SK-MEL-5 (cell line): ENCODE data around the gene RPUSD1. TPM values are rescaled to one million over a fixed set of nuclear protein-coding genes. Genes with fewer than 3 reads are reported as not detected.
"Not testable (repeated sequence)": the region's sequence is repeated elsewhere in the genome, so short reads cannot be mapped to it uniquely, and the experiment has no call there.

Experiments used
- DNase-seq: peaks from one replicate; pipeline ENCODE4 v3.0.0-alpha.2; 2016; ENCODE audit warnings: low read depth, low spot score
- in situ Hi-C: cut with HindIII; loops from 2 replicates; pipeline ENCODE4 v1.10.0; 2016; ENCODE audit warnings: low sequenced_read_pairs, high pct_unique_total_duplicates, low pct_unique_long_range_greater_than_20kb
- polyA plus RNA-seq, 2 experiments: library from polyadenylated mRNA; depleted of rRNA; stranded (reverse); fragments of >200 nt; gene quantifications; 2 replicates each; pipeline ENCODE4 v1.2.3, GENCODE V29; 2015
- total RNA-seq: library from RNA; depleted of rRNA; stranded (reverse); fragments of >200 nt; shearing (Covaris generic); gene quantifications from 2 replicates; pipeline ENCODE4 v1.2.3, GENCODE V29; 2014; rRNA removed

RPUSD1 gene, protein sequence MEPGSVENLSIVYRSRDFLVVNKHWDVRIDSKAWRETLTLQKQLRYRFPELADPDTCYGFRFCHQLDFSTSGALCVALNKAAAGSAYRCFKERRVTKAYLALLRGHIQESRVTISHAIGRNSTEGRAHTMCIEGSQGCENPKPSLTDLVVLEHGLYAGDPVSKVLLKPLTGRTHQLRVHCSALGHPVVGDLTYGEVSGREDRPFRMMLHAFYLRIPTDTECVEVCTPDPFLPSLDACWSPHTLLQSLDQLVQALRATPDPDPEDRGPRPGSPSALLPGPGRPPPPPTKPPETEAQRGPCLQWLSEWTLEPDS
- 32.6 and 36.9 TPM in 2 replicates for total RNA-seq
- polyA plus RNA-seq (2015; cell fraction: cytosol; rRNA removed), result 62.6 and 74.8 TPM in 2 replicates
- 104 and 117 TPM in 2 replicates for polyA plus RNA-seq (2015; cell fraction: nucleus; rRNA removed)

DNA sequence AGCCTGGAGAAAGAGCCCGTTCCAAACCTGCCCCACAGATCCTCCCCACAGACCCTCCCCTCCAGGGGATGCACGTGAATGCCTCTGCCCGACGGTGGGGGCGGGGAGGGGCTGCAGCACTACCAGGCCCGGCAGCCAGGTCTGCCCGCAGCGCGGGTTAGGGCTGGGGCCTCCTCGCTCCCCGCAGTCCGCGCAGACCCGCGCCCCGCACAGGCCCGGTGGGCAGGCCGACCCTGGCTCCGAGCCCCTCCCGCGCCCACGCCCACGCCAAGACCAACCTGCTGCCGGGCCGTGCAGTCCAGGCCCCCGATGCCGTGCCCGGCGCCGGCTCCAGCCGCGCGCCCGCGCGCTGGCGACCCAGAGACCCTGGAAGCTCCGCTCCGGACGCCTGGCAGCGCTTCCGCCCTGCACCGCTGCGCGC is at the start of gene RPUSD1:
Gene RPUSD1, minus strand, starts transcription at position 404 of the 421 bp plus-strand sequence. CDS start 644 bp downstream, outside the sequence.
- in situ Hi-C loops, result no loop called here
- no peak for DNase-seq

DNA sequence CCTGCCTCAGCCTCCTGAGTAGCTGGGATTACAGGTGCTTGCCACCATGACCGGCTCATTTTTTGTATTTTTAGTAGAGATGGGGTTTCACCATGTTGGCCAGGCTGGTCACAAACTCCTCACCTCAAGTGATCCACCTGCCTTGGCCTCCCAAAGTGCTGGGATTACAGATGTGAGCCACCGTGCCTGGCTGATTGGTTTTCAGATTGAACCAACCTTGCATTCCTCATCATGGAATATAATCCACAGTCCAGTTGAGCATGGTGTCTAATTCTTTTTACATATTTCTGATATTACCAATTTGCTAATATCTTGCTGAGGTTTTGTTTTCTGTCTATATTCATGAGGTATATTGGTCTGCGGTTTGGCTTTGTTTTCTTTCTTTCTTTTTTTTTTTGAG is 48.6 kb upstream of the RPUSD1 start:
- DNase-seq, in situ Hi-C loops: not testable (repeated sequence)

DNA sequence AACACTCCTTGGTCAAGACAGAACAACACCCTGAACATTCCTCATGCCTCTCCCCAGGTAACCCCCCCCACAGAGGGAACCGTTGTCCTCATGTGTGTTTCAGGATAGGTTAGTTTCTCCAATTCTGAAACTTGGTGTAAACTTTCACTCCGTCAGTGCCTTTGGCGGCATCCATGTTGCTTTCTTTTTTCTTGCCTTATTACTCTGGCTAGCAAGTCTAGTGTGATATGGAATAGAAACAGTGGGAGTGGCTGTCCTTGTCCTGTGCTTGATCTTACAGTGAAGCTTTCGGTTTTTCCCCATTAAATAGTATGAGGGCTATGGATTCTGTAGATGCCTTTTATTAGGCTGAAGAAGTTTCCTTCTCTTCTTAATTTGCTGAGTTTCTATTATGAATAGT is 48.0 kb upstream of the RPUSD1 start:
- no peak for DNase-seq
- in situ Hi-C loops, result no loop called here

DNA sequence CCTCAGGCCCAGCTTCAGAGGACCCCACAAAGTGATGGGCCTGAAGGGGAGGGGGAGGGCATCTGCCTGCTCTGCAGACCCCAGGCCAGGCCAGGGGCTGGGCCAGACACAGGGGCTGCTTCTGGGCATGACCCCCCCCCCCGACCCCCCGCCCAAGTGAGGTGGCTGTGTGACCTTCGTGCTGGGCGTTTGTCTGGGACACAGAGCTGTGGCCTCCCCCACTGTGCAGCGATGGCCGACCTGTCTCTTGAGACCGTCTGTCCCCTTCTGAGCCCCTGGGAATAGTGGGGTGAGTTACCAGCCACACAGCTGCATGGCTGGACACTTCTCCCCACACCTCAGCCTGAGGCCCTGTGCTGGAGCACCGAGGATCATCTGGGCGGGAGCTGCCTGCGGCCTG is 47.2 kb upstream of the RPUSD1 start:
- no peak for DNase-seq
- in situ Hi-C loops, result no loop called here

DNA sequence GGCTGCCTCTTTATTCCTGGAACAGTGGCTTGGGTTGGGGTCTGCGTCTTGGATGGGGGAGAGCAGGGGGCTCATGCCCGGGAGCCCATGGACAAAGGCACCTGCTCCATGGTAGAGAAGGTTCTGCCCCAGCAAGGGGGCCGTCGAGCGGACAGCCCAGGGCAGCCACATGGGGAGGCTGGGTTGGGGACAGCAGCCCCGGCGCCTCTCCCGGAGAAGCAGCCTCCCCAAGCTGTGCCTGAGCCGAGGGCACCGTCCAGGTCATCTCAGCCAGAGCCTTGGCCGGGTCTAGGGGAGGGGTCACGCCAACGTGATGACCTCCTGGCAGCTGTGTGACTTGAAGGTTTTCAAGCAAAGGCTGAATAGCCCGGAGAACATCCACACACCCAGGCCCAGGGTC is 45.2 kb upstream of the RPUSD1 start:
- in situ Hi-C loops, result no loop called here
- DNase-seq, result no peak

DNA sequence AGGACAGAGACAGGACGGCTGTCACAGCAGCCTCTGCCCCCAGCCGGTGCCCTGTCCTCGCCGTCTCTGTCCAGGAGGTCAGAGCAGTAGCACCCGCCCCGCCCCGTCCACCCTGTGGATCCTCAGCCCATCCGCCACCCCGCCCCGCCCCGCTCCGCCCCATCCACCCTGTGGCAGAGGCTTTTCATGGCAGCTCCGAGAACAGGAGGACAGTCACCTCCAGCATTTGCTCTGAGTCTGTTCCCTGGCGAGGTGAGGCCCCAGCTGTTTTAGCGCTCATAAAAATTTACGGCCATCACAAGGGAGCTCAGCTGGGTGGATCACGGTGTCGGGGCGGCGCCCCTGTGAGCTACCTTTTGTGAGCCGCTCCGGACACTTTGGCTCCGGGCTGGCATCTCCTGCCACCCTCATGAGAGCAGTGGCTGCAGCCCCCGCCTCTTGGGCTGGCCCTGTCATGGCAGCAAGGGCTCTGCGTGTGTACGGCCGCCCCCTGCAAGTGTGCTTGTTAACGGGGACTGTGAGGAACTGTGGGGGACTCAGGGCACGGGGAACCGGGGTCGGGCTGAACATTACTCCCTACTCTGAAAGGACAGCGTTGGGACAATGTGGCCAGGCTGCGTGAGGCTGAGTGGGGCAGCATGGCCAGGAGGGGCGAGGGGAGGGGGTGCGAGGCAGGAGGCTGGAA is 44.6 kb upstream of the RPUSD1 start:
- DNase-seq, result no peak
- in situ Hi-C loops, result no loop called here

DNA sequence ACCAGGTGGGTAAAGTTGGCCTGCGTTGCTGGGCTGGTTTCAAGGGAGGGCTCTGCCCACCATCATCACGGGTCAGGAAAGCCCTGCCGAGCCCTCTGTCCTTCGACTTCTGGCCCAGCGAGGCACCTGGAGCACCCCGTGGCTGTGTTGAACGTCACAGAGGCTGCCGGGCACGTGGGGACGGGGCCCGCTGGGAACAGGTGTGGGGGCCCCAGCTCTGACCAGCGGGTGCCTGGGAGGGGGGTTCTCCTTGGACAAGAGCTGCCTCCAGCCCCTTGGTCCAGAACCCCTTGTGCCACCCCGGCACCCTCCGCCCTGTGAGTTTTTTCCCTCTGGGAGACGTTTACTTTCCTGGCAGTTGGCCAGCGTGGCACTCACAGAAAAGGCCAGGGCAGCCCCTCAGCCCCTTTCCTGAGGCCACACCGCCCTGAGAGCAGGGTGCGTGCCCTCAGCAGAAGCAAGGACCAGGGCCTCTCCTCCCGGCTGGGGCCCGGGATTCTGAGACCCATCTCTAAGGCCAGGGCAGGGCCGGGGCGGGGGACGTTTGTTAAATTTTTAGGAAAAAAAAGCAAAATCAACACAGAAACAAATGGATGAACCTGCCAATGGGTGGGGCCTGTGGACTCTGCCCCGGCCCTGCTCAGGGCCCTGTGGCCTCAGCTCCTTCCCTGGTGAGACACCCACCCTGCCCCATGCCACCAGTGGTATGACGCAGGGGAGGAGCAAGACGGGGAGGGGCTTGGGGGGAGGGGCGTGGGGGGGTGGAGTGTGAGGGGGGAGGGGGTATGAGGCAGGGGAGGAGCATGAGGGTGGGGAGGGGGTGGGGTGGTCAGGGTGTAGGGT is 43.6 kb upstream of the RPUSD1 start:
- in situ Hi-C loops, result no loop called here
- DNase-seq, result no peak

DNA sequence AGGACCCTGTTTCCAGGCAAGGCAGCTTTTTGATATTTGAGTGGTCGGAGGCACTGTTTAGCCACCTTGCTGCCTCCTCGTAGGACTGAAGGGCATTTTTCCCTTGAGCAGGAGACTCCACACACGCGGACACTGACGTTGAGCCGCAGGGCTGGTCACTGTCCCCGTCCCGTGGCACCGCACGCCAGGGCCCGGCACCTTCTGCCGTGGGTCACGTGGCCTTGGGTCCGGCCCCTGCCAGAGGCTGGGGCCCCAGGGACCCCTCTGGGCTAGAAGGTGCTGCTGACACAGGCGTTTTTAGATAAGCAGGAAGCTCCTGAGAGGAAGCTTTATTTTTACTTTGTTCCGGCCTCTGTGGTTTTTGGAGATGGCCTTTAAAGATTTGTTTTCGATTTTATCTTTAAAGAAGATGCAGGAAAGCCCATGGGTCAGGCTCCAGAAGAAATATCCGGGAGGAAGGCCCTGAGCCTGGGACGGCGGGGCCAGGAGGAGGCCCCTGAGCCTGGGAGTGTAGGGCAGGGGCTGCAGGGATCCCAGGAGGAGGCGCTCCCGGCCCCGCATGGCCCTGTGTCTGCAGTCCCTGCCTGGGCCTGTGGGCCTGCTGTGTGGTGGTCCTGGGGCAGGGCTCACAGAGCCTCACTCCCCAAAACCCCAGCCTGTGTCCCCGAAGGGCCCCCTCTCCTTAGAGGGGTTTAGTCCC is 42.8 kb upstream of the RPUSD1 start:
- no peak for DNase-seq
- in situ Hi-C loops, result no loop called here

DNA sequence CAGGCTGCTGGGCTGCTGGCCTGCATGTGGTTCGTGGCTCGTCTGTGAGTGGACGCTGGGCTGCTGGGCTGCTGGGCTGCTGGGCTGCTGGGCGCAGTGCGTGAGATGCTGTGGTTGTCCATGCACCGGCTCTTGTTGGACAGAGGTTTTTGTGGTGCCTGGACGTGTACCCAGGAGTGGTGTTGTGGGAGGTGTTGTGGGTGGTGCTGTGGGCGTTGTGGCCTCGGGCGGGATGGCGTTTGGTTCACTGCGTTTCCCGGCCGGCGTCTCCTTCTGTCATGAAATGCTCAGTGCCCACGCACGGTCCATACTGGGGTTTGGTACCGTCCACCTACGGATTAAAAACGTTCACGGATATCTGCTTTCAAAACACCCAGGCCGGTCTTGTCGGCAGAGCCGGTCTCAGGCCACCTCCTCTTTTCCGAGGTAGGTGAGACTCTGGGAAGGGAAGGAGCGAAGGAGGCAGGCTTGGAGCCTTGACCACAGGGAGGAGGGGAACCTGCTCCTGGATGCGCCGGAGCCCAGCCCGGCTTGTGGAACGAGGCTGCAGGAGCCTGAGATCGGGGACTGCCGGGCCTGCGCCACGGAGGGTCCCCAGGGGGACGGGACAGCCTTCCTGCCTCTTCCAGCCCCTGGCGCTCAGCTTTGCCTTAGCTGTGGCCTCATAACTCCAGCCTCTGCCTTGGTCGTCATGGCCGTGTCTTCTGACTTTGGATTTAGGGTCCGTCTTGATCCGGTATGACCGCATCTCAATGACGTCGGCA is 42.1 kb upstream of the RPUSD1 start:
- DNase-seq, result no peak
- in situ Hi-C loops, result no loop called here

DNA sequence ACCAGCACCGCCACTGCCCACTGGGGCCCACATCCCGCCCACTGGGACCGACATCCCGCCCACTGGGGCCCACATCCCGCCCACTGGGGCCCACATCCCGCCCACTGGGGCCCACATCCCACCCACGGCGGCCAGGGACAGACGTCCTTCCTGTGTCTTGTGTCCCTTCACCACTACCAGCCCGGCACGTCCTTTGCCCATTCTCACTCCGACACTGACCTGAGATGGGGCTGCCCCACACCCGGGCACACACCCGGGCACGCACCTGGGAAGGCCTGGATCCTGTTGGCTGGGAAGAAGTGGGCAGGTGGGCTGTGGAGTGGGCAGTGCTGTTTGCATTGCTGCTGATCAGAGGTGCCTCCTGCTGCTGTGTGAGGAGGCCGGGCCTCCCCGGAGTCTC is 40.7 kb upstream of the RPUSD1 start:
- in situ Hi-C loops, result no loop called here
- no peak for DNase-seq

DNA sequence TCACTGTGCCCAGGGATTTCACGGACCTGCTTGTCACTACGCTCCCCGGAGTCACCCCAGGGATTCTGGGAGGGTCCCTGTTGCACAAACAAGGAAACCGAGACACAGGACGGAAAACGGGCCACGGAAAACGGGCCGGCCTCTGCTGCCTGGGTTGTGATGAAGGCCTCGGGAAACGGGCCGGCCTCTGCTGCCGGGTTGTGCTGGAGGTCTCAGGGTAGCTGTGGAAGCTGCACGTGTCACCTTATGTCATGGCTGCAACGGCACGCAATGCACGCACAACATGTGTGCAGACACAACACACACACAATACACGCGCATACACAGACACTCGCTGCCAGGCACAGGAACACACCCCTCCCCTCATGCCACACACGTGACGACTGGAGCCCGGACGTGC is 39.3 kb upstream of the RPUSD1 start:
- in situ Hi-C loops, result no loop called here
- no peak for DNase-seq

DNA sequence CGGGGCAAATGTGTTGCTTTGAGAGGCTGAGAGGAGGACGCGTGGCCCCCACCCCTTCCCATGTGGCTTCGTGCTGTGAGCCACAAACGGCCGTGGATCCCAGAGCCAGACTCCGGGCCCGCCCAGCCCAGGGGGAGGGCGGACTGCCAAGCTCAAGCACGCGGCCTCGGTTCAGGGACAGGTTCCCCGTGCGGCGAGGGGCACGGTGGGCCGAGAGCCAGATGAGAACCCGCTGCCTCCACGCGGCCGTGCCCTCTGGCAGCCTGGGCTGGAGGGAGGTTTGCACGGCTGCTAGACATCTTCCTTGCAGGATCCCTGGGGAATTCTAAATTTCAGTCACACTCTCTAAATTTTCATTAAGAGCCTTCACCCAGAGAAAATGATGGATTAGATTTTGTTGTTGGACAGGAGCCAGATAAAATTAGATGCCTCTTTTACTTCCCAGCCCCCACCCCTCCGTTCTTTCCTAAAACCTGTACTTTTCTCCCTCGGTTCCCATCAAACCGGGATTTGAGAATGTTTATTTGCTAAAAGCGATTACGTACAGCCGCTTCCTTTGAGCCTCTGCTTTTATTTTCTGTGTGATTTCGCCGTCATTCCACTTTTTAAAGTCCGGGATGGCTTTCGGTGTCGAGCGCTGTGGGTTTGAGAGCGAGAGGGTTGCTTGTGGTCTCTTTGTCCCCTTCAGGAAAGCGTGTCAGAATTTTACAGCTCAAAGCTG is 37.3 kb upstream of the RPUSD1 start:
- in situ Hi-C loops, result no loop called here
- DNase-seq, result no peak

DNA sequence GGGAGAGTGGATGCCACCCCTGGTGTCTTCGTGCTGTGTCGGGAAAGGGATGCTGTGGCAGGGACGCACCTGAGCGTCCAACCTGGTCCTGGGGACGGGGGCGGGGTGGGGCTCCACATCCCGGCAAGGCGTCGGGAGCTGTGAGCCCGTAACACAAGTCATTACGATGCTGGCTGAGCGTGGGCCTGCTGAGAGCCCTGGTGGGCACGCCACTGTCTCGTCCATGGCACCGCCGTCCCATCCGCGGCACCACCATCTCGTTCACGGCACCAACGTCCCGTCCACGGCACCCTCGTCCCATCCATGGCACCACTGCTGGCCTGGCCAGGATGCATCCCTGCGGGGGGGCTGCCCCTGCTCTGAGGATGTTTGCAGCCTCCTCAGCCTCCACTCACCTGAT is 36.4 kb upstream of the RPUSD1 start:
- in situ Hi-C loops, result no loop called here
- no peak for DNase-seq

DNA sequence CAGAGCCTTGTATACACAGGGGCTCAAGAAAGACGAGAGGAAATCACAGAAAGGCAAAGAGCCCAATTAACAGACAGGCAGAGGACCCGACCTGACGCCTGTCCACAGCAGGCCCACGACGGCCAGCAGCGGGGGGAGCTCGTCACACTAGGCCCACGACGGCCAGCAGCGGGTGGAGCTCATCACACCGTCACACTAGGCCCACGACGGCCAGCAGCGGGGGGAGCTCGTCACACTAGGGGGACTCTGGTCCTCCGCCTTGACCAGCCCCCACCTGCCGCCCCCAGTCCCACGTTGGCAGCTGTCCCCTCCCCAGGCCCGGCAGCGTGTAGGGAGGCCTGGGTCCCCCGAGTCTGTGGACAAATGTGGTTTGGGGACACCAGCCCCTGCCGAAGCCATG is 36.0 kb upstream of the RPUSD1 start:
- in situ Hi-C loops, result no loop called here

DNA sequence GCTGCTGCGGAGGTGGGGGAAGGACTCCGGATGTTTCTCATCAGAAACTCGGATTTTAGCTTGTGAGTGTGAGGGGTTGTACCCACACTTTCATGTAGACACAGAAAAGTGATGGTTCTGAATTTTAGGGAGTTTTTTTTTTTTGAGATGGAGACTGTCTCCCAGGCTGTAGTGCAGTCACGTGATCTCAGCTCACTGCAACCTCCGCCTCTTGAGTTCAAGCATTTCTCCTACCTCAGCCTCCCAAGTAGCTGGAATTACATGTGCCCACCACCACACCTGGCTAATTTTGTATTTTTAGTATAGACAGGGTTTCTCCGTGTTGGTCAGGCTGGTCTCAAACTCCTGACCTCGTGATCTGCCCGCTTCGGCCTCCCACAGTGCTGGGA is 34.7 kb upstream of the RPUSD1 start:
- in situ Hi-C loops, result no loop called here
- no peak for DNase-seq

More for the DNA sequence above, 36.0 kb upstream of the RPUSD1 start:
- DNase-seq, result no peak

DNA sequence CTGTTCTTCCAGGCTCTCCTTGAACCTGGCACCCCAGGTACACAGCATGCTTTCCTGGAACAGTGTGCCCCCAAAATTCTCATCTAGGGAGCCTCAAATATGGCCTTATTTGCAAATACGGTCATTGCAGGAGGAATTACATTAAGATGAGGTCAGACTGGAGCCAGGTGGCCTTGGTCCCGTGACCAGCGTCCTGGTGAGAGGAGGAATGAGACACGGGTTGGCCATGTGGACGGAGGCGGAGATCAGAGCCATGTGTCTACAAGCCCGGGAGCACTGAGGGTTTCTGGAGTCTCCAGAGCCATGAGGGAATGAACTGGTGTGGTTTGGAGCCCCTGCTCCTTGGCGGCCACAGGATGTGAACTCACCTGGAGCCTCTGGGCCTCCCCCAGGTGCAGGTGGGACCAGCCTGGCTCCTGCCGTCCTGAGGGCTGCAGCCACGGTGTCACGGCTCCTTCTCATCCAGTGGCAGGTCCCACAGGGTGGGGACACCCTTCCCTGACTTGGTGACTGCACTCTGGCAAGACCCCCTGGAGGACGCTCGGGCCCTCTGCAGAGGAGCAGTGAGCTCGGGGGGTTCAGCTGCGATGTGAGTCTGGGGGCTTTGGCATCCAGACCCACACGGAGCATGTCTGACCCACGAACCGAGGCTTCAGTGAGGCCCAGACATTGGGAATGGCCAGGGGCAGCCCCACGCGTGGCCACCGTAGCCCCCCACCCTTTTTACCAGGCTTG is 34.2 kb upstream of the RPUSD1 start:
- in situ Hi-C loops, result no loop called here
- DNase-seq, result no peak
